Neural progenitor cell (in vitro differentiated cells): Measurements from ENCODE around the gene THSD4.

ENCODE experiments used
- EZH2 ChIP-seq: fragments of 200-600 bp; sonication (generic); IDR thresholded peaks from 2 replicates; pipeline ENCODE4 v1.6.1; 2017; ENCODE audit warnings: antibody characterized with exemption, mild to moderate bottlenecking, moderate library complexity
- TF ChIP-seq, protein P1 (sequence below): fragments of 200-600 bp; sonication (generic); IDR thresholded peaks from 2 replicates; pipeline ENCODE4 v1.5.1; 2017; ENCODE audit warnings: antibody characterized with exemption, mild to moderate bottlenecking

DNA sequence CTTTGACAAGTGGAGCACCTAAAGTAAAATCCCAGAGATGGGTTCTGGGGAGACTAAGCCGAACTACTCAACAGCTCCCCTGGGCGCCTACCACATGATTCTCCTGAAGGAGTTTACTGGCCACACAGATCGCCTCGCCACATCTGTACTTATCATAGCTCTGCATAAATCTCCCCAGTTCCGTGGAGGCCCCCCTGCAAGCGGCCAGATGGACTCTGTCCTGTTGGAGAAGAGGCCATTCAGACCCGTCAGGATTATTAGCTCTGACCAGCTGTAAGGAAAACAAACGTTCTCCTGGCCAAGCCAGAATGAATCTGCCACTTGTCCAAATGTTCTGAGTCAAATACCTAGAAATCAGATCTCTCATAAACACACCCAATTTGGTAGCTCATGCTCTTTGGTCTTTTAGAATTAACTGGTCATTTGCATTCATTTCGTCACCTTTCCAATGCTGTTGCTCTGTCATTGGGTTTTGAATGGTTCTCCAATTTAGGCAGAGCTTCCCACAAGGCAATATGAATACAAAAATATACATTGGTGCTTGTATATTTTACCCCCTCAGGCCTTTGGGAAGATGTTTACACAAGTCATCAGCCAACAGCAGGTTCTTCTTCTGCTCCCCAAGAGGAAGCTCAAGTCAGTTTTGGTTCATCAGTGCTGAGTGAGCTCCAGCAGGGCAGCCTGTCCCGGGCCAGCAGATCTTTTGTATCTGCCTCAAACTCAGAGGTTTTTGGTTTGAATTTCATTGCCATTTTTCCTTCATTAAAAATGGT is 124.5 kb downstream of the THSD4 start:
- TF ChIP-seq, protein P1, sequence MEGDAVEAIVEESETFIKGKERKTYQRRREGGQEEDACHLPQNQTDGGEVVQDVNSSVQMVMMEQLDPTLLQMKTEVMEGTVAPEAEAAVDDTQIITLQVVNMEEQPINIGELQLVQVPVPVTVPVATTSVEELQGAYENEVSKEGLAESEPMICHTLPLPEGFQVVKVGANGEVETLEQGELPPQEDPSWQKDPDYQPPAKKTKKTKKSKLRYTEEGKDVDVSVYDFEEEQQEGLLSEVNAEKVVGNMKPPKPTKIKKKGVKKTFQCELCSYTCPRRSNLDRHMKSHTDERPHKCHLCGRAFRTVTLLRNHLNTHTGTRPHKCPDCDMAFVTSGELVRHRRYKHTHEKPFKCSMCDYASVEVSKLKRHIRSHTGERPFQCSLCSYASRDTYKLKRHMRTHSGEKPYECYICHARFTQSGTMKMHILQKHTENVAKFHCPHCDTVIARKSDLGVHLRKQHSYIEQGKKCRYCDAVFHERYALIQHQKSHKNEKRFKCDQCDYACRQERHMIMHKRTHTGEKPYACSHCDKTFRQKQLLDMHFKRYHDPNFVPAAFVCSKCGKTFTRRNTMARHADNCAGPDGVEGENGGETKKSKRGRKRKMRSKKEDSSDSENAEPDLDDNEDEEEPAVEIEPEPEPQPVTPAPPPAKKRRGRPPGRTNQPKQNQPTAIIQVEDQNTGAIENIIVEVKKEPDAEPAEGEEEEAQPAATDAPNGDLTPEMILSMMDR: no peak
- no peak for TF ChIP-seq EZH2
